Suppressor macrophage treated with lipopolysaccharide for 4 hours (primary cell): ENCODE data around the gene KLK3.
A peak's percentile ranks its signal among the peaks of the same experiment; 100 is the strongest.
"Not testable (repeated sequence)": the region's sequence is repeated elsewhere in the genome, so short reads cannot be mapped to it uniquely, and the experiment has no call there.

ENCODE experiments used
- DNase-seq: peaks from one replicate; pipeline ENCODE4 v3.0.0-alpha.2; 2020

Gene KLK3

DNA sequence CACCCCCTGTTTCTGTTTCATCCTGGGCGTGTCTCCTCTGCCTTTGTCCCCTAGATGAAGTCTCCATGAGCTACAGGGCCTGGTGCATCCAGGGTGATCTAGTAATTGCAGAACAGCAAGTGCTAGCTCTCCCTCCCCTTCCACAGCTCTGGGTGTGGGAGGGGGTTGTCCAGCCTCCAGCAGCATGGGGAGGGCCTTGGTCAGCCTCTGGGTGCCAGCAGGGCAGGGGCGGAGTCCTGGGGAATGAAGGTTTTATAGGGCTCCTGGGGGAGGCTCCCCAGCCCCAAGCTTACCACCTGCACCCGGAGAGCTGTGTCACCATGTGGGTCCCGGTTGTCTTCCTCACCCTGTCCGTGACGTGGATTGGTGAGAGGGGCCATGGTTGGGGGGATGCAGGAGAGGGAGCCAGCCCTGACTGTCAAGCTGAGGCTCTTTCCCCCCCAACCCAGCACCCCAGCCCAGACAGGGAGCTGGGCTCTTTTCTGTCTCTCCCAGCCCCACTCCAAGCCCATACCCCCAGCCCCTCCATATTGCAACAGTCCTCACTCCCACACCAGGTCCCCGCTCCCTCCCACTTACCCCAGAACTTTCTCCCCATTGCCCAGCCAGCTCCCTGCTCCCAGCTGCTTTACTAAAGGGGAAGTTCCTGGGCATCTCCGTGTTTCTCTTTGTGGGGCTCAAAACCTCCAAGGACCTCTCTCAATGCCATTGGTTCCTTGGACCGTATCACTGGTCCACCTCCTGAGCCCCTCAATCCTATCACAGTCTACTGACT, at the start of gene KLK3:
Gene KLK3 (plus strand): TSS at position 280 of the 775 bp plus-strand sequence. CDS start 41 bp downstream, at position 321.
- DNase-seq, result no peak

DNA sequence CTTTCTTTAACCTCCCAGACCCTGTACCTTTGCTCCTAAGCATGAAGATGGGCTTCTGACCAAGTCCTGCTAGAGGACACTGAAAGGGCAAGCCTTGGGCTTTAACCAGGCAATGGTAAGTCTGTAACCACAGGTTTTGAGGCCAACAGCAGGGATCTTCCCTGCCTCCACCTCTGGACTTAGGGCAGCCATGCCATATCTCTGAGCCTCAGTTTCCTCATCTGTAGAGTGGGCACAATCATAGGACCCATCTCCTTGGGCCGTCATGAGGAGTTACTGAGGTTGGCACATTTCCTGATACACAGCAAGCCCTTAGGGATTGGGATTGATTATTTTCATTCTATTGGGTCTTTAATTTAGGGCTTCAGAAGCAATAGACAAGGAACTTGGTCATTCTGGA, 45.9 kb upstream of the KLK3 start:
- DNase-seq, result no peak

DNA sequence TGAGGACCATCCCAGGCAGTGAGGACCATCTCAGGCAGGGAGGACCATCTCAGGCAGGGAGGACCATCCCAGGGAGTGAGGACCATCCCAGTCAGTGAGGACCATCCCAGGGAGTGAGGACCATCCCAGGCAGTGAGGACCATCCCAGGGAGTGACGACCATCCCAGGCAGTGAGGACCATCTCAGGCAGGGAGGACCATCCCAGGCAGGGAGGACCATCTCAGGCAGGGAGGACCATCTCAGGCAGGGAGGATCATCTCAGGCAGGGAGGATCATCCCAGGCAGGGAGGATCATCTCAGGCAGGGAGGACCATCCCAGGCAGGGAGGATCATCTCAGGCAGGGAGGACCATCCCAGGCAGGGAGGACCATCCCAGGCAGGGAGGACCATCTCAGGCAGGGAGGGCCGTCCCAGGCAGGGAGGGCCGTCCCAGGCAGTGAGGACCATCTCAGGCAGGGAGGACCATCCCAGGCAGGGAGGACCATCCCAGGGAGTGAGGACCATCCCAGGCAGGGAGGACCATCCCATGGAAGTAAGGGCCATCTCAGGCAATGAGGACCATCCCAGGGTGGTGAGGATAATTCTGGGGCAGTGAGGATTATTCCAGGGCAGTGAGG, 43.0 kb upstream of the KLK3 start:
- DNase-seq, result not testable (repeated sequence)

DNA sequence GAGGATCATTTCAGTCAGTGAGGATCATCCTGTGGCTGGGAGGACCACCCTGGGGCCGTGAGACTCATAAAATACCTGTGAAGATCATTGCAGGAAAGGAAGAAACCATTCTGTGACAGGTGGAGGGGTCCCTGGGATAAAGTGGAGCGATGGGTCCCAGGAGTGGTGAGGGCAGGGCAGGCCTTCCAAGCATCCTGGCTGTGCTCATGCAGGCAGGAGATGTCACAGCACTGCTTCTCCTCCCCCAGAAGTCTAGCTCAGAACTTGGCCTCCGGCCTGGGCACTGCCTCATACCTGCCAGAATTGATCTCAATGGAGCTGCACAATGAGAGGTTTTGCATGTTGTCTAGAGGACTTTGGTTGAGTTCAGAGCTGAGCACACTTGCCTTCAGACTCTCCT, 42.2 kb upstream of the KLK3 start:
- no peak for DNase-seq

DNA sequence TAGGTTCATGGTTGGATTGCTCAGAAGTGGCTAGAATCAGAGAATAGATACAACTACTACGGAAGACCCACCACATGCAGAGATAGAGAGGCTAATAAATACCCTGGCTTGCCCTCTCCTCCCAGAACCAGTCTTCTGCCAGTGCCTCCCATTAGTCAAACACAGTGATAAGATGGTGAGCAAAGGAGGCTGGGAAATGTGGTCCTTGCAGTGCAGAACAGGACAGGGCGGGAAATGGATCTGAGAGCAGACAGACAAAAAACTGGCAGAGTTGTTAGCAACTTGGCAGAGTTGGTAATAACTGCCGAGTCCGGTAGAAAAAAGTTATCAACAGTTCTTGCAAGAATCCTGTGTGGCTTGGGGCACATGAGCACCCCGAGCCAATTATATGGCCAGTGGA, 39.8 kb upstream of the KLK3 start:
- no peak for DNase-seq

DNA sequence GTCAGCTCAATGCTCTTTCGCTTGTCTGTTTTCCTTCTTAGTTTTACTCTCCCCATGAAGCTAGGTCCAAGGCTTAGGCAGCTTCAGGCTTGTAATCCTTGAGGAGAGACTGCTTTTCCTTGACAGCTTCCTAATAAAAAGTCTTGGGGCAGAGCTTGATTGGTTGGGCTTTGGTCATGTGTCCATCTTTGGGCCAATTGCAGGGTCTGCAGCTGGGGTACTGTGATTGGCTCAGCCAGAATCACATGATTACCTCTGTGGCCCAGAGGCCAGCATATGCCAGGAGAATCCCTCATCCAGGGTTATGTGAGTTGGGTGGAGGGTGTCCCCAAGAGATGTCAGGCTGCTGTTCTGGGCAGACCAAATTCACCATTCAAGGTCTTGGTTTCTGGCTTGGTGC, 39.3 kb upstream of the KLK3 start:
- no peak for DNase-seq

DNA sequence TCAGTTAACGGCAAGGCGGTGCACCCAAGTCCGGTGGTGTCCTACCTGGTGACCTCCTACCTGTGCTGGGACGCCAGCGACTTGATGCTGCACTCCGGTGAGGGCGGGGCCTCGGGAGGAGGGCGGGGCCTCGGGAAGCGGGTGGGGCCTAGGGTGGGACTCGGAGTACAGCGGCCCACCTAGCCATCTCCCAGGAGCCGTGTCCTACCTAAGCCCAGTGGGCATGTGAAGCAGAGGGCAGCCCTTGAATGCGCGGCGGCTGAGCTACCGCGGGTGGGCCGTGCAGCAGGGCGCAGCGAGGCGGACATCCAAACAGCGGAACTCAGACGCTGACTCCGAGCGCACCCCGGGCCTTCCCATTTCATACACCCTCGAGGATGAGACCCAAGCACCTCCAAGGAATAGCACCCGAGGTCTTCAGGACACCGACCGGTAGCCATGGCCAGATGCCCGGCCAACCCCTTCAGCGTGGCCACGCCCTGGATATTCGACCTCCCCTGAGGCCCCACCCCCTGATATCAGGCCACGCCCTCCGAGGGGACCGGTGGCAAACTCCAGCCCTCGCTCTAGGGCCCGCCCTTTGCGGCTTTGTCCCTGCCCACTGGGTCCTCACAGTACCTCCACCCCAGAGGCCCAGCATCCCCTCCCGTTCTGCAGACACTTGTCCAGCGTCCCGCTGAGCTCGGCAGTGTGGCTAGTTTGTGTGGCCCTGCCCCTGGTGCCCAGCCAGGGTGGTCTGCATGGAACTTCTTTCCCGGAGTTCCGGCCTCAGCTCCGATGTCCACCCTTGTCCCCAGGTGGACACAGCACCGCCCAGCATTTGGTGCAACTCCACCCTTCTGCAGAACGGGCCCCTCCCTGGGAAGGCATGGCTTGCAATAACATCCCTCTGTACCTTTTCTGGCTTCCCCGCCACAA, 36.5 kb upstream of the KLK3 start:
- DNase-seq, result peak; percentile 50

DNA sequence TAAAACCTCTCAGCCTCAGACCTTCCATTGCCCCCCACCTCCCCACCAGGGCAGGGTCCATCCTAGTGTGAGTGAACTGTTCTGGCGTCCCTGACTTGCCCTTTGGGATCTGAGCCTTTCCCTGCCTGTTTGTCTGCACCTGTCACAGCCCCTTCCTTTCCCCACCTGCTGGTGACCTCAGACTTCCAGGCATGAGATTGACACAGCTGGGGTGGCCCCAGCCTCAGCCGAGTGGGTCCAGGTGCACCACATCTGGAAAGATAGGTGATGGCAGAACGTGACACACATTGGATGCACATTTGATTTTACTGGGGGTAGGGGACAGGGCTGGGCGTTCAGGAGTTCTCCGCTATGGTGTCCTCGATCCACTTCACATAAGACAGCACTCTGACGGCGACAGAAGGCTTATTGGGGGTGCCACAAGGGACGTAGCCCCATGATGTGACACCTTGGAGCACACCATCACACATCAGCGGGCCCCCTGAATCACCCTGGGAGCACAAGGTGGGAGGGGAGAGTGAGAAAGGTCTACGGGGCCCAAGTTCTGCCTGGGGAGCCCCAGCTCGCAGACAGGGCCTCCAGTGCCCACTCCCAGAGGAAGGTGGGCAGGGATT, 35.7 kb upstream of the KLK3 start:
- no peak for DNase-seq

DNA sequence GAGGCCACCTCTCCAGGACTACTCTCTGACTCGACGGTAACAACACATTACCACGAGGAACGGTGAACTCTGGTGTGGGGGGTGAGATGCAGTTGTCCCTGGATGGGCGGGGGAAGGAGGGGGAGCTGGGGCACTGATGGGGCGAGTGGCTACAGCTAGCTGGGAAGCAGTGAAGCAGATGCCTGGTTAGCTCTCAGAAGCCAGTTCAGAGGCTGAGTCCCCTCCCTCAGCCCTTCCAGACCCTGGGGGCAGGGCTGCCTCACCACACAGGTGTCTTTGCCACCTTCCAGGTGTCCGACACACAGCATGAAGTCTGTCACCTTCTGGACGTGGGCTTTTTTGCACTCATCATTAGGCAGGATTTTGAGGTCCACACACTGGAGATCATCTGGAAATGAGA, 35.1 kb upstream of the KLK3 start:
- no peak for DNase-seq

DNA sequence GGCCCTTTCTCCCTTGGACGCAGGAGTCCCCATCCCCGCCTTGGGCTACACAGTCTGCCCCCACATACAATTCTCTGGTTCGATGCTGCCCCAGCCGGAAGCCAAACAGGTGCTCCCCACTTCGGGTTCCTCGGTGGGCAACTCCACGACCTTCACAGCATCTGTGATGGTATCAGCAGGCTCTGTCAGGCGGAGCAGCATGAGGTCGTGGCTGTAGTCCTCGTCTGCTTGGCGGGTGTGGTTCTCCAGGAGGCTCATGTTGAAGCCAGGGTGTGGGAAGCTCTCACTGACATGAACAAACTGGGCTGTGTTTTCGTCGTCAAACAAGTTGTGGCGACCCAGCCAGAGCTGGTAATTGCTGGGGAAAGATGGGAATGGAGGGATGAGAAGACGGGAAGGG, 34.6 kb upstream of the KLK3 start:
- DNase-seq, result no peak

DNA sequence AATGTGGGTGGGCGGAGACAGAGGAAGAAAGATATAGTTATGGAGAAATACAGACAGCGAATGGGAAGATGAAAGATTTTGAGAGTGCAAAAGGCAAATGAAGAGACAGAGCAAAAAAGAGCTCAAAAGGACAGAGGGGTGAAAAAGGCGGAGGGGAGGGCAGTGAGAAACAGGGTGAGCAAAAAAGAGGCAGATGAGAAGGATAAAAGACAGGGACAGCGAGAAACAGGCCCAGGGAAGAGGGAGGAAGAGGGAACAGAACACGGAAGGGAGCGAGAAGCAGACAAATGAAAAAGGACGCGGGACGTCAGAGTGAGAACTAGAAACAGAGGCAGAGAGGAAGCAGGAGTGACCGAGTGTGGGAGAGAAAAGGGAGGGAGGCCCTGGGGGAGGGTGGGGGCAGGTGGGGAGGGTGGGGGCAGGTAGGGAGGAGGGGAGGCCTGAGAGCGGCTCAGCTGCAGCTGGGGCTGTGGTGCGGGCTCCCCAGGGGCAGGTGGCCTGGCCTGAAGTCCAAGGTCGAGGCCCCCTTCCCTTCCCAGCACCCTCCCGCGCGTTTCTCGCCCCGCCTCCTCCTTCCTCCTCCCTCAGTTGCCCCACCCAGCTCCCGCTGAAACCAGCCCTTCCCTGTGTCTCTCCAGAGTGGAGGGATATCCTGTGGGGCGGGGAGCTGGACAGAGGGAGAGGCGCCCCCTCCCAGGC, 34.0 kb upstream of the KLK3 start:
- DNase-seq, result peak; percentile 10

DNA sequence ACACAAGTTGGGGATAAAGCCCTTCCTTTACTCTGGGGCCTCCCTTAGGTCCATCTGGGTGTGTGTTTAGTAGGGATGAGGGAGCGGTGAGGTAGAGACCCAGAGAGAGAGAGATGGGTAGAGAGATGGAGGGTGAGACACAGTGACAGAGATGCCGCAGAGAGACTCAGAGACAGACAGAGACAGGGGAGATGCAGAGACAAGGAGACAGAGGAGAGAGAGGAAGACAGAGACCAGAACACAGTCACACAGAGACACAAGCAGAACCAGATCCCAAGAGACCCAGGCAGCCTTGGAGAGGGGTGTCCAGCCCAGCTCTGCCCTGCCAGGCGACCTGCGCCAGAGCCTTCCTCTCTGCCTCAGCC, 33.5 kb upstream of the KLK3 start:
- DNase-seq, result no peak

DNA sequence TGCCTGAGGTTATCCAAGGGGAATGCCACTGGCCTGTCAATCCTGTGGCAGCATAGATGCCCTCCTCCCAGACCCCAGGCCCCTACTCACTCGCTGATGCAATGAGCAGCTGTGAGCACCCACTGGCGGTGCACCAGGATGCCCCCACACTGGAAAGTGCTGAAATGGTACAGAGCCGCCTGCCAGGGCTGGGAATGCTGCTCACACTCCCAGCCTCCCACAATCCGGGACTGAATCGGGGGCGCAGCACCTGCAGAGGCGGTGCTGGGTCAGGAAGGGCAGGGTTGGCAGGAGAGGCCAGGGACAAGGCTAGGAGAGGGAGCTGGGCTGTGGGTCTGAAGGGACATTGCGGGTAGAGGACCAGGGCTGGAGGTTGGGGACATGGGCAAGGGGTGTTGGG, 33.1 kb upstream of the KLK3 start:
- no peak for DNase-seq

DNA sequence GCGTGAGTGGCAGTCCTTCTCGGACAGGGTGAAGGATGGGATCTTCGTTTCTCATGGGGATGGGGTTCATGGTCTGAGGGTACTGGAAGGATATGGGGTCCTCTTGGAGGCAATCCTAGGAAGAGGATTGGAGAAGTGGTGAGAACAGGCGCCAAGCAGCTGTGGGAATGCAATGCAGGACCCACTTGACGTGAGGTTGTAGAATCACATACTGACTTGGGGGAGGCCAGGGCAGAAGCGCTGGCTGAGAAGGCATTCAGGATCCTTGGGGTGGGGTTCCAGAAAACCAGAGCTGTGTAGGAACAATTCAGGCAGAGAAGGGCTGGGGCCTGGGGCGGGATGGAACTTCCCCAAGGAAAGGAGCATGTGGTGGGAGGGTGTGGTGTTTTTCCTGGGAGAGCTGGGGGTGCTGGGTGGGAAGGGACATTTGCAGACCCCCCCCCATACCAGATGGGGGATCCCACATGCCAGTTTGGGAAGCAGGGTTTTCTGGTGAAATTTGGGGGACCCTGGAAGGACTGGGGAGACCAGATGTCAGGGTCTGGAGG, 32.0 kb upstream of the KLK3 start:
- DNase-seq, result no peak

DNA sequence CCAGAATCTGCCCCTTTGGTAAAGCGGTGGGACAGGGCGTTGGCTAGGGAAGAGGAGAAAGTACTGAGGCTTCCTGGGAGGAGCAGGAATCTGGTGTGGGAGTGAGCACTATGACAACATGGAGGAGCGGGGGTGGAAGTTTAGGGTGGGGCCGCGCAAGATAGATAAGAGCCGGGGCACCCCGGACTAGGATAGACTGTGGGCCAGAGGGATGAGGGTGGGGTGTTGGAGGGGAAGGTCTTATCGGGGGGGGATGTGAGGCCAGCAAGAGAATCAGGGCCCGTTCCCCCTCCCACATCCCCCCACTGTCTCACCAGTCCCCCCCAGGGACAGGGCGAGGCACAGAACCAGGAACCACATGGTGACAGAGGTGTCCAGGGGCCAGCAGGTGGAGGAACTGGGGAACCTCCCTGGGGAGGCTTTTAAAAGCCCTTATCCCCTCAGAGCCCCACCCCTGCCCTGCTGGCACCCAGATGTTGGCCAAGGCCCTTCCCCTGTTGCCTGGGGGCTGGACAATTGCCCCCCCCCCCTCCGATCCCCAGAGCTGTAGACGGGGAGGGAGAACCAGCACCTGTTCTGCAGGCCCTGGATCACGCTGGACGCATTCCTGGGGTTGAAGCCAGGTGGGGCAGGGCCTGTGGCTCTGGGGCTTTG, 31.2 kb upstream of the KLK3 start, which contains the start of gene KLK1:
Gene KLK1 (minus strand): TSS at position 399 of the 654 bp plus-strand sequence. CDS start 39 bp downstream, at position 360.
- DNase-seq, result no peak

DNA sequence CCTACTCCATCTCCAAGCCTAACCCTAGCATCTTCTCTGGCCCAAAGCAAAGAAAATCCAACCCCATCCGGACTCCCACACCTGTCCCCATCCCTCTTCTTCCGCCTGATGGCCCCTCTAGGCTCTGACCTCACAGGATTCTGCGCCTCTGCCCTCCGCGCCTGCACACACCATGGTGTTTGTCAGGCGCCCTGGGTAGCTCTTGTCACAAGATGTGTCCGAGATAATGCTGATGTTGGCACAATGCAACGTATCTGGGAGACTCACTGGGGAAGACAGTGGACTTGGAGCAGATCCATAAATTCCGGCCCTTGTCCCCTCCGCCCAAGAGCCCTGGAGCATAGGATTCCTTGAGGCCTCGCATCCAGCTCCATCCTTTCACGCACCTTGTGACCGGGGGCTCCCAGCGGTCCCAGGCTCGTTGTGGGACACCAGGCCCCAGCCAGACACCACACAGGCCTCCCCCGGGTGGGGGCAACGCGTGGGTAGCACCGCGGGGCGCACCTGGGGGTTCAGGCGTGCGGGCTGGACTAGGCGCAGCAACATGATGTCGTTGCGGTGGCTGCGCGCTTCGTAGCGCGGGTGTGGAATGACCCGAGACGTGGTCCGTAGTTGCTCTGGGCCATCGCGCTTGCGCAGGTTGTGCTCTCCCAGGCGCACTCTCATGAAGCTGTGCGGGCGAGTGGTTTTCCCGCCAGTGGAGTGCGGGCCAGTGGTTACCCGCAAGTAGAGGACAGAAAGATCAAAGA, 28.0 kb upstream of the KLK3 start:
- DNase-seq, result no peak

DNA sequence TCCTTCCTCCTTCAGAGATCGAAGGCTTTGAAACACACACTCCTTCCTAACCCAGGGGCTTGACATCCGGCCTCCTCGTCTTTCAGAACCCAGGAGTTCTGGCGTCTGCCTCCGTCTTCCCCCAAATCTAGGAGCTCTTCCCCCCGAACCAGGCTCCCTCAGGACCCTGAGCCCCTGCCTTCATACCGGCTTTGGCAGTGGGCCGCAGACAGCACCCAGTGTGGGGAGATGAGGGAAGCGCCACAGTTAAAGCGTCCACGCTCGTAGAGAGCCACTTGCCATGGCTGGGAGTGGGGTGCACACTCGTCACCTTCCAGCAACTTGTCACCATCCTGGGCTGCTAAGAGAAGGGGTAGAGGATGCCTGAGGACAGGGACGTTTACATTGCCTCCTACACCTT, 27.2 kb upstream of the KLK3 start:
- DNase-seq, result no peak

DNA sequence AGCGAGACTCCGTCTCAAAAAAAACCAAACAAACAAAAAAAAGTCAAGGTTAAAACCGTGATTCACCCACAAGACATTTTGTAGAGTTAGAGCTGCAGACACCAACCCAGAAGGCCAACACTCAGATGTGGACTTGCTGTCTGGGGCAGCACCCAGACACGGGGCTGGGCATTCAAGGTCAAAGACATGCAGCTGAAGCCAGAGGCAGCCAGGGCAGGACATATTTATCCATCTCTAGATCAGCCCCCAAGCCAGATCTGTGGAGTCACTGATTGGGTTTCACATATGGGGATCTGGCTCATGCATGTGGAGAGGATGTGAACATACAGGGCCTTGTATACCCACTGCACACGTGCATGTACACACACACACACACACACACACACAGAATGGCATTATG, 24.9 kb upstream of the KLK3 start:
- DNase-seq, result no peak

DNA sequence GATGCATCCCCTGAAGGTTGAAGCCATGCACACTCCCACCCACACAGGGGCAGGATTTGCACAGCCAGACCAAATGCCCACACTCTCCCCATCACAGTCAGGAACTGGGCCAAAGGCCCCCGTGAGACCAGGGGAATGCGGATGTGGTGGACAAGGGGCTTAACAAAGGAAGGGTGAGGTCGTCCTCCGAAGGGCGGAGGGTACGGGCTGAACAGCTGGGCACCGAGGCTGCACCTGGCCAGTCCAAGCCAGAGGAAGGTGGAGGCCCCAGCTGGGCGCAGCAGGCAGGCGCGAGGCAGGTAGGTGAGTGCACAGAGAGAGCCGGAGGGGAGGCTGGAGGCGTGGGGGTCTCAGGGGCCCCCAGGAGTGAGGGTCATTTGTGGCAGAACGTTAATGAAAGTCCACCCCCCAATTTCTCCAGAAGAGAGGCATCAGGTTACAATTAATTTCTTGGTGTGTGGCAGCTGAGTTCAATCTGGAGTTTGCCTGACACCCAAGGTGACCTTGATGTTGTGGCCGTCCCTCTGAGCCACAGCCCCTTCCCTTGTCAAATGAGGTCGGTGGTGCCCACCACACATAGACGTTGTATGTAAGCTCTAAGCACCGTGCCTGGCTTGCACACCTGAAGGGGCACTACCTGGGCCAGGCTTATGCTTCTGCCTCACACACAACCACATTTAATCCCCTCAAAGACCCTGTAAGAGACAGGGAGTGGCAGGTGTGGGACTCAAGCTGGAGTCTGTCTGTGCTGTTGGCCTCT, 24.3 kb upstream of the KLK3 start:
- no peak for DNase-seq

DNA sequence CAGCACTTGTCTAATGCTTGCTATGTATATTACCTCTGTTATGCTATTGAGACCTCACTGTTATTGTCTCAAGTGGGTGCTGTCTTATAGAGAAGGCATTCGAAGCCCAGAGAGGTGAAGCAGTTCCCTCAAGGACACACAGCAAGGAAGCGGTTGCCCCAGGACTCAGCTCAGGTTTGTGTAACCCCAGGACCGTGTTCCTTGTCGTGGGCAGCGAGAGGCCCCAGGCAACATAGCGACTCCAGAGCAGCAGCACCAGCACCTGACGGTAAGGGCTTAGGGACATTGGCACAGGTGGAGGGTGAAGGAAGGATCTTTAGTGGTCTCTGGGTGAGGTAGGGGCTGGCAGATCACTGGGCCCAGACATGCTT, 23.7 kb upstream of the KLK3 start:
- no peak for DNase-seq
